Daoy (cell line): ENCODE results near the gene RELB. TPM values are rescaled to one million over a fixed set of nuclear protein-coding genes. Genes with fewer than 3 reads are reported as not detected.
"Not testable (repeated sequence)": the region's sequence is repeated elsewhere in the genome, so short reads cannot be mapped to it uniquely, and the experiment has no call there.

Experiments
- DNase-seq: peaks from one replicate; pipeline ENCODE4 v3.0.0-alpha.2; 2015; ENCODE audit warnings: low read depth
- total RNA-seq: library from RNA; depleted of rRNA; stranded (reverse); fragments of >200 nt; shearing (Covaris generic); gene quantifications from 2 replicates; pipeline ENCODE4 v1.2.3, GENCODE V29; 2014

RELB gene
- total RNA-seq, 1 experiment from 2014 or later, result 15.5 TPM

- DNase-seq, result no peak
Observed at GRCh38 chr19:44986389-44986788, 14.9 kb upstream of the RELB start.

GRCh38 chr19:44987148-44987675, 14.1 kb upstream of the RELB start:
- DNase-seq, result no peak

GRCh38 chr19:44988273-44988672, 13.0 kb upstream of the RELB start:
- DNase-seq, result no peak

GRCh38 chr19:44988896-44989556, 12.2 kb upstream of the RELB start:
- DNase-seq, result peak; percentile 79

DNA sequence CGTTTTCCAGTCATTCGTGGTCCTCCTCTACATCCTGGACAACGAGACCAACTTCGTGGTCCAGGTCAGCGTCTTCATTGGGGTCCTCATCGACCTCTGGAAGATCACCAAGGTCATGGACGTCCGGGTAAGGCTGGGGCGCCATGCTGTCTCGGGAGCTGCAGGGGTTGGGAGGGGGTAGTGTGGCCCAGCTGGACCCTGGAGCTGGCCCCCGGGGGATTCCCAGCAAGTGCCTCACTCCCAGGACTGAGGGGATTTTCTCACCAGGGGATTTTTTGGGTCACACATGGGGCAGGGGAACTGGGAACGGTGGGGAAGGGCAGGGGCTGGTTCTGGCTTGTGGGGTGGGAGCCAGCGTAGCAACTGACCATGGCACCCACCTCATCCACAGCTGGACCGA, 10.8 kb upstream of the RELB start:
- DNase-seq, result no peak

DNA sequence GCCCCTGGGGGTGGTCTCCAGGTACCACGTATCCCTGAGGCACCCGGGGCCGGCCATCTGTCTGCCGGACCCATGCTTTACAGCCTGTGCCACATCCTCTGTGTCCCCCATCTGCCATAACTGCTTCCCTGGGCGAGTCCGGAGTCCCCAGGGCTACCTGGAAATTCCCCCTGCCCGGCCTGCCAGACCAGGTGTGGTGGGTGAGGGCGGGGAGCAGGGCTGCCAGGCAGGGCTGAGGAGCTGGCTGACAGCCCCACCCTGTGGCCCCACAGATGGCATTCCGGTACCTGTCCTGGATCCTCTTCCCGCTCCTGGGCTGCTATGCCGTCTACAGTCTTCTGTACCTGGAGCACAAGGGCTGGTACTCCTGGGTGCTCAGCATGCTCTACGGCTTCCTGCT, 10.3 kb upstream of the RELB start:
- no peak for DNase-seq

DNA sequence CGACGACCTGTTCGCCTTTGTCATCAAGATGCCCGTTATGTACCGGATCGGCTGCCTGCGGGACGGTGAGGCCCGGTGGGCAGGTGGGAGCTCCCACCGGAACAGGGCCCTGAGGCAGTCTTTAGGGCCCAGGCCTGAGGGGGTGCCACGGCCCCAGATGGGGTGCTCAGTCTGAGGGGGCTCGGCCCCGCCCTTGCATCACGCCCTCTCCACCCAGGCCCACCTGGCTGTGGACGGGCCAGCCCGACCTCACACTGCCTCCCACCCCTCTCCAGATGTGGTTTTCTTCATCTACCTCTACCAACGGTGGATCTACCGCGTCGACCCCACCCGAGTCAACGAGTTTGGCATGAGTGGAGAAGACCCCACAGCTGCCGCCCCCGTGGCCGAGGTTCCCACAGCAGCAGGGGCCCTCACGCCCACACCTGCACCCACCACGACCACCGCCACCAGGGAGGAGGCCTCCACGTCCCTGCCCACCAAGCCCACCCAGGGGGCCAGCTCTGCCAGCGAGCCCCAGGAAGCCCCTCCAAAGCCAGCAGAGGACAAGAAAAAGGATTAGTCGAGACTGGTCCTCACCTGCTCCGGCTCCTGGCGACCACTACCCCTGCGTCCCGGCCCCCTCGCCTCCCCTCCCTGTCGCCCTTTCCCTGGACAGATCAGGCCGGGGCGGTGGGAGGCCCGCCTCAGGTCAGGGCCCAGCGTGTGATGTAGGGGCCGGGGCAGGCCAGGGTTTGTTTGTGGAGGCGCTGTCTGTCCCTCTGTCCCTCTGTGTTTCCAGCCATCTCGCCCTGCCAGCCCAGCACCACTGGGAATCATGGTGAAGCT, 8.7 kb upstream of the RELB start:
- DNase-seq, result no peak

GRCh38 chr19:44993526-44993925, 7.7 kb upstream of the RELB start:
- no peak for DNase-seq

GRCh38 chr19:44993926-44994537, 7.2 kb upstream of the RELB start:
- DNase-seq, result no peak

DNA sequence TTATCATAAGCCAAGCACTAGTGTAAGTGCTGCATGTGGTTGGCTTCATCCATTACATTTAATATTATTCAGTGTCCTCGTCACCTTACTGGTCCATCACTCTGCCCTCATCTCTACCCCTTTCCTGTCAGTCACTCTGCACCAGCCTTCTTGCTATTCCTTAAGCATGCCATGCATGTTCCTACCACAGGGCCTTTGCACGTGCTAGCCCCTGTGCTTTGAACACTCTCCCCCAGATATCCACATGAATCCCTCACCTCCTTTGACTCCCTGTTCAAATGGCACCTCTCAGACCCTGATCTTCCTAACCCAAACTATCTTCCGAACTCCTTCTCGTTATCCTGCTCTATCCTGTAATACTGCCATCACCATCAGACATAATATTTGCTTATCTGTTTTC, 3.2 kb upstream of the RELB start:
- no peak for DNase-seq

DNA sequence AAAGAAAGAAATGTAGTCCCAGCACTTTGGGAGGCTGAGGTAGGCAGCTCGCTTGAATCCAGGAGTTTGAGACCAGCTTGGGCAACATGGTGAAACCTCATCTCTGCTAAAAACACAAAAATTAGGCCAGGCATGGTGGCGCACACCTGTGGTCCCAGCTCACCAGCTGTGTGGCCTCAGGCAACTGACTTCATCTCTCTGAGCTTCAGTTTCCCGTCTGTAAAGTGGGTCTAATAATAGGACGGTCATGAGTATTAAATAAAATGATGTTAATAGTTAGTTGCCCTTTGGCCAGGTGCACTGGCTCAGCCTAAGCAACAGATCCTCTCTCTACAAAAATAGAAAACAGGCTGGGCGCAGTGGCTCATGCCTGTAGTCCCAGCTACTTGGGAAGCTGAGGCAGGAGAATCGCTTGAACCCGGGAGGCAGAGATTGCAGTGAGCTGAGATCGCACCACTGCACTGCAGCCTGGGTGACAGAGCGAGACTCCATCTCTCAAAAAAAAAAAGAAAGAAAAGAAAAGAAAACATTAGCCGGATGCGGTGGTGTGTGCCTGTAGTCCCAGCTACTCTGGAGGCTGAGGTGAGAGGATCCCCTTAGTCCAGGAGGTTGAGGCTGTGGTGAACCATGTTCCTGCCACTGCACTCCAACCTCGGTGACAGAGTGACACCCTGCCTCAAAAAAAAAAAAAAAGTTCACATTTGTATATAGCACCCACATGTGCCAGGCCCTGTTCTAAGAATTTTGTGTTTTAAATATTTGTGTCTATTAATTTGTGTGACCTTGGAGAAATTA, 1.9 kb upstream of the RELB start:
- not testable (repeated sequence) for DNase-seq

GRCh38 chr19:45000665-45001064, 599 bp upstream of the RELB start:
- not testable (repeated sequence) for DNase-seq

DNA sequence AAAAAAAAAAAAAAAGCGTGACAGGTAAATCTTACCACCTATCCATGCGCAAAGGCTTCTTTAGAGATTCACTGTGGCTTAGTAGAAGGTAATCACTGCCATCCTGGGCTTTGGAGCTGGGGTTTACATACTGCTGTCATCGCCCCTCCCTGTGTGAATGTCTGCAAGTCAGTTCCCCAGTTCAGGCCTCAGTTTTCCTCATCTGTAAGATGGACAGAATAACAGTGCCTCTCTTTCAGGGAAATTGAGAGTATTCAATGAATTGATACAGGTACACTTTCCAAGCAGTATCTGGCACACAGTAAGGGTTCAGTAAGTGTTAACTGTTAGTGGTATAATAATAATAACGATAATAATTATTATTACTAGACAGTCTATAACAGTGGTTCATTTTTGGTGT, 2.2 kb downstream of the RELB start:
- DNase-seq, result no peak

DNA sequence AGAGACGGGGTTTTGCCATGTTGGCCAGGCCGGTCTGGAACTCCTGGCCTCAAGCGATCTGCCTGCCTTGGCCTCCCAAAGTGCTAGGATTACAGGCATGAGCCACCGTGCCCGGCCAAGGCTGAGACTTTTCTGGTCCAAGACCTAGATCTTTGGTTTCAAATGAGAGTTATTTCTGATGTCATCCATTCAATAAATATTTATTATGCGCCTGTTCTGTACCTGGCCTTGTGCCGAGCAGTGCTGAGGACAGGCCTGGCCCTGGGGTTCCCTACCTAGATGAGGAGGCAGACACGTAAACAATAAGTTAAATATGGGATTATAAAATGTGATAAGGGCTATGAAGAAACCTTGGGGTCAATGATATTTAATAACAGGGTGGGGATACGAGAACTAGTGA, 4.5 kb downstream of the RELB start:
- no peak for DNase-seq

DNA sequence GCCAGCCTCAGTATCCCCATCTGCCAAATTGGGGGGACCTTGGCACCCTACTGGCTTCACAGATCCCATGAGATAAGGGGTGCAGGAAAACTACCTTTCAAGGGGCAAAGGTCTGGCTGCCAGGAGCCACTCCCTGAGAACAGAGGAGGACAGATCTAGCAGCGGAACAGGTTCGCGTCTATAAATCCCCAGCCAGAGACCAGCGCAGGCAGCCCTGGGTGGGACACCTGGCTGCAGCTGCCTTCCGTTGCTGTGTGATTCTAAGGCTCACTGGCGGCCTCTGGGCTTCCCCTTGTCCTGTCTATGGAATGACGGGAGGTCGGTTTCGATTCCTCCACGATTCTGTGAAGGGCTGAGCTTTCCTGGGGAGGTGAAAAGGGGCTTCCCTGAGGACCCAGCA, 7.3 kb downstream of the RELB start:
- no peak for DNase-seq

GRCh38 chr19:45009625-45010255, 8.5 kb downstream of the RELB start:
- no peak for DNase-seq

DNA sequence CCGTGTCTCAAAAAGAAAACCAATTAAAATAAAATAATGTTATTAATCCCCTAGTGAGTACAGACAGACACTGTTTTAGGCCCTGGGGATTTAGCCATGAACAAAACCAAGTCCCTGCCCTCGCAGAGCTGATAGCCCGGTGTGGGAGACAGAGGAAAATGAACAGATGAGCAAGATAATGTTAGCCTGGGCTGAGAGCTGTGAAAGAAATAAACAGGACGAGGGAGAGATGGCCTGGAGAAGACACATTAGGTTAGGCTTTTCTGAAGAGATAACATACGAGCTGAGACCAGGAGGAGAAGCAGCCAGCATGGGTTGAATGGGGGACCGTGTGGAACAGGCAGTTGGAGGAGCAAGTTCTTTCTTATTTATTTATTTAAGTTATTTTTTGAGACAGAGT, 9.0 kb downstream of the RELB start:
- DNase-seq, result no peak

GRCh38 chr19:45011959-45012358, 10.7 kb downstream of the RELB start:
- DNase-seq, result no peak

DNA sequence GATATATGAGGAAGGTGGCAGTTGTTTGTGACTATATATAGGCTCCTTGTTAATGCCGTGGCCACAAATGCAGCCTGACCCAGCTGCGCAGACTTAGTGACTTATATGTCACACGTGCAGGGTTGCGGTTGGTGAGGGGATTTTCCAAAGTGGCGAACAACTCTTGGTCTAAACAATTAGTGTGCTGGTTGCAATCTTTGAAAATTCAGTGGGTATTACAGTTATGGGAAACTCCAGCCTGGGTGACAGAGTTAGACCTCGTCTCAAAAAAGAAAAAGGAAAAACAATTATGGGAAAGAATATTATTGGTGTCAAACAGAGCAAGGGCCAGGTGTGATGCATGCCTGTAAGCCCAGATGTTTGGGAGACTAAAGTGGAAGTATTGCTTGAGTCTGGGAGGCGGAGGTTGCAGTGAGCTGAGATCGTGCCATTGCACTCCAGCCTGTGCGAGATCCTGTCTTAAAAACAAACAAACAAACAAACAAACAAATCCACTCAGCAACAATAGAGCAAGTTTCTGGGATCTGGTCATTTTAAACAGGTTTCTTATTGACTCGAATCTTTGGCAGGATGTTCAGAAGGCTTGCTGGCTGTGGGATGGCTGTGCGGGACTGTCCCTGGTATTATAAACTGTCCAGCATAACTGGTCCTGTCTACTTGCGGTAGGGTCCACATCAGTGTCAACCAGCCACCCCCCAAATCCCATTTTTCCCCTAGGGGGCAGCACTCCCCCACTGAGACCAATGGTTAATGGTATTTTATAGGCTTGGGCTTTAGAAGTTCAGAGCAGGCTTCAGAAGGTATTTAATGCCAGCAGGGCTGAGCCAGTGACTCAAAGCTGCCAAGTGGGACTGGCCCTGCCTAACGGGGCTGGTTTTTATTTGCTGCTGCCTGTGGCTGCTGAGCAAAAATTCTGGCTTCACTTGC, 15.4 kb downstream of the RELB start:
- peak; percentile 67 for DNase-seq

GRCh38 chr19:45019187-45019586, 17.9 kb downstream of the RELB start:
- no peak for DNase-seq
